ENCODE results near the gene CEP72. TPM values are rescaled to one million over a fixed set of nuclear protein-coding genes. Genes with fewer than 3 reads are reported as not detected.

The CEP72 gene
- total RNA-seq, 2 donors from 2014 or later: 24.8 to 44.2 TPM

- ATAC-seq: no peak
- peaks cover 2 to 12% of the 10 kb centered on the region in 2 donors for H3K9me3 Mint-ChIP-seq
- H3K36me3 Mint-ChIP-seq: peaks cover 0 to 7% of the 10 kb centered on the region in 2 donors
- DNase-seq (ENCODE audit: low spot score in 2 of 2): no peak
- H3K27ac Mint-ChIP-seq: no peak overlapping the region
These were observed 23.6 kb upstream of the CEP72 start for GRCh38 chr5:588406-588995.

GRCh38 chr5:589173-589572 lies 23.0 kb upstream of the CEP72 start:
- H3K36me3 Mint-ChIP-seq: peaks cover 0 to 7% of the 10 kb centered on the region in 2 donors
- ATAC-seq: peak in 1 of 2 donors; percentile 41
- no peak overlapping the region for H3K27ac Mint-ChIP-seq
- no peak for DNase-seq (ENCODE audit: low spot score in 2 of 2)
- peaks cover 0 to 10% of the 10 kb centered on the region in 2 donors for H3K9me3 Mint-ChIP-seq

GRCh38 chr5:589588-589987 lies 22.6 kb upstream of the CEP72 start:
- ATAC-seq (peak in 1 of 2 donors; percentile 88), DNase-seq (ENCODE audit: low spot score in 2 of 2) (no peak)
- Mint-ChIP-seq H3K9me3 (peaks cover 0 to 10% of the 10 kb centered on the region in 2 donors), H3K36me3 (peaks cover 0 to 7% of the 10 kb centered on the region in 2 donors), H3K27ac (no peak overlapping the region)

- peaks cover 0 to 10% of the 10 kb centered on the region in 2 donors for H3K9me3 Mint-ChIP-seq
- no peak for ATAC-seq
- DNase-seq (ENCODE audit: low spot score in 2 of 2): no peak
These were observed 21.8 kb upstream of the CEP72 start for GRCh38 chr5:590346-590745.

GRCh38 chr5:591746-592145 lies 20.4 kb upstream of the CEP72 start:
- no peak for DNase-seq (ENCODE audit: low spot score in 2 of 2)
- H3K9me3 Mint-ChIP-seq: peaks cover 0 to 10% of the 10 kb centered on the region in 2 donors
- ATAC-seq: no peak

More at GRCh38 chr5:590346-590745, 21.8 kb upstream of the CEP72 start:
- Mint-ChIP-seq H3K36me3 (peaks cover 0 to 7% of the 10 kb centered on the region in 2 donors), H3K27ac (no peak overlapping the region)

GRCh38 chr5:592158-592557 lies 20.0 kb upstream of the CEP72 start:
- ATAC-seq (no peak), DNase-seq (ENCODE audit: low spot score in 2 of 2) (no peak)
- Mint-ChIP-seq H3K9me3 (peaks cover 0 to 10% of the 10 kb centered on the region in 2 donors), H3K36me3 (peaks cover 0 to 7% of the 10 kb centered on the region in 2 donors), H3K27ac (no peak overlapping the region)

More at GRCh38 chr5:591746-592145, 20.4 kb upstream of the CEP72 start:
- H3K36me3 Mint-ChIP-seq: peaks cover 0 to 7% of the 10 kb centered on the region in 2 donors
- H3K27ac Mint-ChIP-seq: no peak overlapping the region

- H3K36me3 Mint-ChIP-seq: peaks cover 0 to 7% of the 10 kb centered on the region in 2 donors
- H3K27ac Mint-ChIP-seq: no peak overlapping the region
- DNase-seq (ENCODE audit: low spot score in 2 of 2) (no peak), ATAC-seq (no peak)
- H3K9me3 Mint-ChIP-seq: peaks cover 0 to 10% of the 10 kb centered on the region in 2 donors
These were observed 18.6 kb upstream of the CEP72 start for GRCh38 chr5:593511-593910.

- no peak for DNase-seq (ENCODE audit: low spot score in 2 of 2)
- peaks cover 0 to 10% of the 10 kb centered on the region in 2 donors for H3K9me3 Mint-ChIP-seq
- ATAC-seq: no peak
- H3K36me3 Mint-ChIP-seq: peaks cover 0 to 5% of the 10 kb centered on the region in 2 donors
- H3K27ac Mint-ChIP-seq: no peak overlapping the region
These were observed 17.8 kb upstream of the CEP72 start for GRCh38 chr5:594226-594860.

- Mint-ChIP-seq H3K36me3 (no peaks in the 10 kb centered on the region), H3K9me3 (no peaks in the 10 kb centered on the region), H3K27ac (no peak overlapping the region)
- ATAC-seq (no peak), DNase-seq (ENCODE audit: low spot score in 2 of 2) (no peak)
These were observed 16.8 kb upstream of the CEP72 start for GRCh38 chr5:595285-595875.

- DNase-seq (ENCODE audit: low spot score in 2 of 2): no peak
- no peak for ATAC-seq
- H3K36me3 Mint-ChIP-seq: no peaks in the 10 kb centered on the region
- no peaks in the 10 kb centered on the region for H3K9me3 Mint-ChIP-seq
- no peak overlapping the region for H3K27ac Mint-ChIP-seq
These were observed 14.1 kb upstream of the CEP72 start for GRCh38 chr5:597871-598563.

- ATAC-seq (no peak), DNase-seq (ENCODE audit: low spot score in 2 of 2) (no peak)
- H3K27ac Mint-ChIP-seq: no peak overlapping the region
These were observed 13.6 kb upstream of the CEP72 start for GRCh38 chr5:598564-598890.

GRCh38 chr5:600886-601541 lies 11.1 kb upstream of the CEP72 start:
- no peaks in the 10 kb centered on the region for H3K9me3 Mint-ChIP-seq
- no peak overlapping the region for H3K27ac Mint-ChIP-seq
- H3K36me3 Mint-ChIP-seq: no peaks in the 10 kb centered on the region
- DNase-seq (ENCODE audit: low spot score in 2 of 2): no peak
- ATAC-seq: no peak

More at GRCh38 chr5:598564-598890, 13.6 kb upstream of the CEP72 start:
- Mint-ChIP-seq H3K36me3 (no peaks in the 10 kb centered on the region), H3K9me3 (no peaks in the 10 kb centered on the region)

- DNase-seq (ENCODE audit: low spot score in 2 of 2) (peak in 1 of 2 donors; percentile 41), ATAC-seq (no peak)
These were observed 10.2 kb upstream of the CEP72 start for GRCh38 chr5:601771-602465.

GRCh38 chr5:602466-603035 lies 9.6 kb upstream of the CEP72 start:
- no peaks in the 10 kb centered on the region for H3K9me3 Mint-ChIP-seq
- ATAC-seq (no peak), DNase-seq (ENCODE audit: low spot score in 2 of 2) (peak in 1 of 2 donors; percentile 37)
- H3K27ac Mint-ChIP-seq: no peak overlapping the region
- H3K36me3 Mint-ChIP-seq: no peaks in the 10 kb centered on the region

More at GRCh38 chr5:601771-602465, 10.2 kb upstream of the CEP72 start:
- Mint-ChIP-seq H3K9me3 (no peaks in the 10 kb centered on the region), H3K36me3 (no peaks in the 10 kb centered on the region), H3K27ac (no peak overlapping the region)

GRCh38 chr5:603081-603998 lies 8.8 kb upstream of the CEP72 start:
- H3K9me3 Mint-ChIP-seq: no peaks in the 10 kb centered on the region
- ATAC-seq: no peak
- no peaks in the 10 kb centered on the region for H3K36me3 Mint-ChIP-seq
- peak in 1 of 2 donors; percentile 45 for DNase-seq (ENCODE audit: low spot score in 2 of 2)
- H3K27ac Mint-ChIP-seq: peak overlapping the region in 1 of 2 donors; percentile 29

All from activated naive CD4-positive, alpha-beta T cell treated with anti-CD3 and anti-CD28 coated beads, Interleukin-2, amount 50 U/mL, for 72 hours (primary cell).